ENCODE measurements around the gene SASH1. TPM values are rescaled to one million over a fixed set of nuclear protein-coding genes. Genes with fewer than 3 reads are reported as not detected.

Gene SASH1
- total and polyA plus RNA-seq, 2 of the 8 experiments (the other 6 are each of a cell fraction or from before 2014, with no cell fraction given), result 6.0 to 20.2 TPM

- TF ChIP-seq EGR1 (IDR thresholded peaks at IDR 0.05; ENCODE audit: borderline replicate concordance, low read depth, low read length), result no peak
These were observed 10.6 kb upstream of the SASH1 start (continued) for GRCh38 chr6:148332088-148332487.

All from H1 (cell line).